Panc1 (cell line): ENCODE measurements around the gene RPS18. TPM values are rescaled to one million over a fixed set of nuclear protein-coding genes. Genes with fewer than 3 reads are reported as not detected.
A peak's percentile ranks its signal among the peaks of the same experiment; 100 is the strongest.
"Not testable (repeated sequence)": the region's sequence is repeated elsewhere in the genome, so short reads cannot be mapped to it uniquely, and the experiment has no call there.

Experiments used
- ATAC-seq: fragments of 200-7000 bp; cut with Tn5 transposase; 2 replicates; pipeline ENCODE4 v1.9.1; 2020; ENCODE audit warnings: mild to moderate bottlenecking, moderate library complexity
- BruUV-seq: library from RNA; stranded (reverse); fragments of 400-500 nt; replicated peaks from 2 replicates; lab custom pipeline; 2021; lab: Mats Ljungman, UMichigan
- CTCF ChIA-PET: fragments of 300-600 bp; sonication (Branson Sonifier 250); formaldehyde crosslinking; loops from one replicate; lab custom pipeline; 2022; ENCODE audit warnings: antibody characterized with exemption; lab: Charles Lee
- POLR2A ChIA-PET: fragments of 300-600 bp; sonication (Branson Sonifier 250); formaldehyde crosslinking; loops from one replicate; lab custom pipeline; 2022; ENCODE audit warnings: antibody characterized with exemption; lab: Charles Lee
- DNase-seq: peaks from one replicate; pipeline ENCODE4 v3.0.0-alpha.2; 2010; ENCODE audit warnings: low read depth, low spot score
- H3K27ac ChIP-seq: 2 replicates; pipeline ENCODE4 v1.5.1; 2011; ENCODE audit warnings: mild to moderate bottlenecking, low read length, inconsistent platforms
- H3K27me3 ChIP-seq: fragments of 200-500 bp; sonication (Bioruptor generic); 2 replicates; pipeline ENCODE4 v1.6.0; 2014; ENCODE audit warnings: low read length, inconsistent platforms; ENCODE audit not compliant: control insufficient read depth, insufficient read depth
- H3K36me3 ChIP-seq: fragments of 200-500 bp; sonication (Bioruptor generic); 2 replicates; pipeline ENCODE4 v1.5.1; 2014; ENCODE audit warnings: inconsistent platforms, mild to moderate bottlenecking, low read length, moderate library complexity; ENCODE audit not compliant: control insufficient read depth, insufficient read depth
- H3K4me1 ChIP-seq: 2 replicates; pipeline ENCODE4 v1.5.1; 2011; ENCODE audit warnings: inconsistent platforms, mild to moderate bottlenecking, low read length, moderate library complexity; ENCODE audit not compliant: control insufficient read depth, insufficient read depth
- H3K4me3 ChIP-seq, 2 experiments: 2 replicates each; pipeline ENCODE4 v1.5.1; 2011 to 2012; ENCODE audit warnings: low read depth in 2 of 2, low read length in 2 of 2, mild to moderate bottlenecking in 2 of 2, inconsistent platforms in 1 of 2, moderate library complexity in 1 of 2
- H3K9me3 ChIP-seq: fragments of 200-500 bp; sonication (Bioruptor generic); 2 replicates; pipeline ENCODE4 v1.5.1; 2014; ENCODE audit warnings: low read depth, mild to moderate bottlenecking, inconsistent platforms, low read length, moderate library complexity; ENCODE audit not compliant: control insufficient read depth, insufficient read depth
- POLR2AphosphoS5 ChIP-seq: IDR thresholded peaks from 2 replicates; pipeline ENCODE4 v1.6.1; 2012; ENCODE audit warnings: mild to moderate bottlenecking, low read depth, low read length, moderate library complexity
- SIN3A ChIP-seq: IDR thresholded peaks from 2 replicates; pipeline ENCODE4 v1.6.1; 2012; ENCODE audit warnings: low read depth, mild to moderate bottlenecking, low read length, moderate library complexity, borderline replicate concordance; ENCODE audit not compliant: insufficient read depth
- TCF7L2 ChIP-seq: IDR thresholded peaks from 2 replicates; pipeline ENCODE4 v1.6.1; 2011; ENCODE audit warnings: mild to moderate bottlenecking, low read depth, low read length, inconsistent platforms
- in situ Hi-C: cut with HindIII; loops from 2 replicates; pipeline ENCODE4 v1.10.0; 2016; ENCODE audit warnings: low sequenced_read_pairs, low pct_unique_long_range_greater_than_20kb
- intact Hi-C: fragments of 100-400 bp; cut with micrococcal nuclease; formaldehyde crosslinking; loops from one replicate; pipeline ENCODE4 v1.10.0; 2022; ENCODE audit not compliant: unreplicated experiment
- total RNA-seq: library from RNA; stranded (reverse); gene quantifications from one replicate; pipeline ENCODE4 v1.2.1, GENCODE V29; 2021; ENCODE audit not compliant: unreplicated experiment
- TF ChIP-seq, protein P1 (sequence below): fragments of 450-650 bp; IDR thresholded peaks from 2 replicates; pipeline ENCODE4 v1.5.1; 2017; ENCODE audit warnings: mild to moderate bottlenecking
- TF ChIP-seq, protein P2 (sequence below), 2 experiments: IDR thresholded peaks; 2 replicates each; pipeline ENCODE4 v1.6.1; 2011 to 2012; ENCODE audit warnings: low read depth in 2 of 2, control low read depth in 1 of 2, low read length in 1 of 2, mild to moderate bottlenecking in 1 of 2, moderate library complexity in 1 of 2; ENCODE audit not compliant: insufficient read depth in 1 of 2

Gene RPS18
- total RNA-seq, 1 experiment from 2014 or later = 1,987 TPM

DNA sequence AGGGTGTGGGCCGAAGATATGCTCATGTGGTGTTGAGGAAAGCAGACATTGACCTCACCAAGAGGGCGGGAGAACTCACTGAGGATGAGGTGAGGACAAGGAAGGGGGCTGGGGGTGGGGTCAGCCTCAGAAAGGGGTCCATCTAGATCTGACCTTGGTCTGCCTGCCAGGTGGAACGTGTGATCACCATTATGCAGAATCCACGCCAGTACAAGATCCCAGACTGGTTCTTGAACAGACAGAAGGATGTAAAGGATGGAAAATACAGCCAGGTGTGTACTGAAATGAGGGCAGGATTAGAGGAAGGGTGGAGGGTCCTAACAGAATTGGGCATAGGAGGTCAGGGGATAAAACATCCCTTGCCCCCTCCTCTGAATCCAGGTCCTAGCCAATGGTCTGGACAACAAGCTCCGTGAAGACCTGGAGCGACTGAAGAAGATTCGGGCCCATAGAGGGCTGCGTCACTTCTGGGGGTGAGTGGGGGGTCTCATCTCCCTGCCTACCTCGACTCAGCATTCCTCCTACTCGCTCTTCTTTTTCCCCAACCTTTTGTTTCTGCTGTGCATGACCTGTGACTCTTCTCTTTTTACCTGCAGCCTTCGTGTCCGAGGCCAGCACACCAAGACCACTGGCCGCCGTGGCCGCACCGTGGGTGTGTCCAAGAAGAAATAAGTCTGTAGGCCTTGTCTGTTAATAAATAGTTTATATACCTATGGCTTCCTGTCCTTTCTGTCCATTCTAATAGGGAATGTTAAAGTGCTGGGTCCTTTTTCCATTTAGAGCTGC, 4.1 kb downstream of the RPS18 start:
- H3K27me3 ChIP-seq, intact Hi-C loops, in situ Hi-C loops, ATAC-seq, H3K9me3 ChIP-seq, CTCF ChIA-PET, BruUV-seq, DNase-seq: not testable (repeated sequence)
- POLR2A ChIA-PET = interaction anchor here (0.9 to 1.6 kb wide), 2 partner anchors 16 to 37 kb away, joined by 4 to 5 read pairs; no protein-coding TSS in a partner anchor
- Histone ChIP-seq H3K36me3 (peaks cover 27% of the 10 kb centered on the region), H3K4me1 (peaks cover 54% of the 10 kb centered on the region), H3K27ac (peak overlapping the region; percentile 100), H3K4me3 (peak overlapping the region; percentile 97)
- peak; percentile 41 for TF ChIP-seq POLR2AphosphoS5

GRCh38 chr6:33276581-33276863, 4.6 kb downstream of the RPS18 start:
- peaks cover 24% of the 10 kb centered on the region for H3K36me3 ChIP-seq
- POLR2A ChIA-PET = interaction anchor here (0.6 to 1.6 kb wide), 3 partner anchors 16 to 36 kb away, joined by 4 to 6 read pairs (median 5); no protein-coding TSS in a partner anchor

More at GRCh38 chr6:33276581-33276863, 4.6 kb downstream of the RPS18 start:
- Histone ChIP-seq H3K27ac (peak overlapping the region; percentile 100), H3K9me3 (no peaks in the 10 kb centered on the region), H3K4me1 (peaks cover 53% of the 10 kb centered on the region), H3K4me3 (peak overlapping the region; percentile 97), H3K27me3 (no peaks in the 10 kb centered on the region)
- TF ChIP-seq, protein P1, sequence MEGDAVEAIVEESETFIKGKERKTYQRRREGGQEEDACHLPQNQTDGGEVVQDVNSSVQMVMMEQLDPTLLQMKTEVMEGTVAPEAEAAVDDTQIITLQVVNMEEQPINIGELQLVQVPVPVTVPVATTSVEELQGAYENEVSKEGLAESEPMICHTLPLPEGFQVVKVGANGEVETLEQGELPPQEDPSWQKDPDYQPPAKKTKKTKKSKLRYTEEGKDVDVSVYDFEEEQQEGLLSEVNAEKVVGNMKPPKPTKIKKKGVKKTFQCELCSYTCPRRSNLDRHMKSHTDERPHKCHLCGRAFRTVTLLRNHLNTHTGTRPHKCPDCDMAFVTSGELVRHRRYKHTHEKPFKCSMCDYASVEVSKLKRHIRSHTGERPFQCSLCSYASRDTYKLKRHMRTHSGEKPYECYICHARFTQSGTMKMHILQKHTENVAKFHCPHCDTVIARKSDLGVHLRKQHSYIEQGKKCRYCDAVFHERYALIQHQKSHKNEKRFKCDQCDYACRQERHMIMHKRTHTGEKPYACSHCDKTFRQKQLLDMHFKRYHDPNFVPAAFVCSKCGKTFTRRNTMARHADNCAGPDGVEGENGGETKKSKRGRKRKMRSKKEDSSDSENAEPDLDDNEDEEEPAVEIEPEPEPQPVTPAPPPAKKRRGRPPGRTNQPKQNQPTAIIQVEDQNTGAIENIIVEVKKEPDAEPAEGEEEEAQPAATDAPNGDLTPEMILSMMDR = no peak
- TF ChIP-seq SIN3A (no peak), TCF7L2 (no peak), POLR2AphosphoS5 (no peak)
- TF ChIP-seq, protein P2, sequence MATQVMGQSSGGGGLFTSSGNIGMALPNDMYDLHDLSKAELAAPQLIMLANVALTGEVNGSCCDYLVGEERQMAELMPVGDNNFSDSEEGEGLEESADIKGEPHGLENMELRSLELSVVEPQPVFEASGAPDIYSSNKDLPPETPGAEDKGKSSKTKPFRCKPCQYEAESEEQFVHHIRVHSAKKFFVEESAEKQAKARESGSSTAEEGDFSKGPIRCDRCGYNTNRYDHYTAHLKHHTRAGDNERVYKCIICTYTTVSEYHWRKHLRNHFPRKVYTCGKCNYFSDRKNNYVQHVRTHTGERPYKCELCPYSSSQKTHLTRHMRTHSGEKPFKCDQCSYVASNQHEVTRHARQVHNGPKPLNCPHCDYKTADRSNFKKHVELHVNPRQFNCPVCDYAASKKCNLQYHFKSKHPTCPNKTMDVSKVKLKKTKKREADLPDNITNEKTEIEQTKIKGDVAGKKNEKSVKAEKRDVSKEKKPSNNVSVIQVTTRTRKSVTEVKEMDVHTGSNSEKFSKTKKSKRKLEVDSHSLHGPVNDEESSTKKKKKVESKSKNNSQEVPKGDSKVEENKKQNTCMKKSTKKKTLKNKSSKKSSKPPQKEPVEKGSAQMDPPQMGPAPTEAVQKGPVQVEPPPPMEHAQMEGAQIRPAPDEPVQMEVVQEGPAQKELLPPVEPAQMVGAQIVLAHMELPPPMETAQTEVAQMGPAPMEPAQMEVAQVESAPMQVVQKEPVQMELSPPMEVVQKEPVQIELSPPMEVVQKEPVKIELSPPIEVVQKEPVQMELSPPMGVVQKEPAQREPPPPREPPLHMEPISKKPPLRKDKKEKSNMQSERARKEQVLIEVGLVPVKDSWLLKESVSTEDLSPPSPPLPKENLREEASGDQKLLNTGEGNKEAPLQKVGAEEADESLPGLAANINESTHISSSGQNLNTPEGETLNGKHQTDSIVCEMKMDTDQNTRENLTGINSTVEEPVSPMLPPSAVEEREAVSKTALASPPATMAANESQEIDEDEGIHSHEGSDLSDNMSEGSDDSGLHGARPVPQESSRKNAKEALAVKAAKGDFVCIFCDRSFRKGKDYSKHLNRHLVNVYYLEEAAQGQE (IDR thresholded peaks at IDR 0.05; ENCODE audit: insufficient read depth in 1 of 2, low read depth in 2 of 2, low read length in 1 of 2) = no peak
- intact Hi-C loops (no loop called here), in situ Hi-C loops (no loop called here)
- peak; percentile 0 for ATAC-seq
- no peak for DNase-seq
- CTCF ChIA-PET = interaction anchor here (0.6 to 2.0 kb wide), 2 partner anchors 23 to 69 kb away, joined by 5 to 9 read pairs; partner anchors contain the start of gene RGL2
- no TSS peak for BruUV-seq
